IPS-NIHi7 (cell line): Measurements from ENCODE around the gene TPCN2.
"Not testable (repeated sequence)": the region's sequence is repeated elsewhere in the genome, so short reads cannot be mapped to it uniquely, and the experiment has no call there.

Experiments used
- DNase-seq: peaks from one replicate; pipeline ENCODE4 v3.0.0; 2012; ENCODE audit warnings: mixed read lengths; ENCODE audit errors: extremely low spot score

TPCN2 gene

DNA sequence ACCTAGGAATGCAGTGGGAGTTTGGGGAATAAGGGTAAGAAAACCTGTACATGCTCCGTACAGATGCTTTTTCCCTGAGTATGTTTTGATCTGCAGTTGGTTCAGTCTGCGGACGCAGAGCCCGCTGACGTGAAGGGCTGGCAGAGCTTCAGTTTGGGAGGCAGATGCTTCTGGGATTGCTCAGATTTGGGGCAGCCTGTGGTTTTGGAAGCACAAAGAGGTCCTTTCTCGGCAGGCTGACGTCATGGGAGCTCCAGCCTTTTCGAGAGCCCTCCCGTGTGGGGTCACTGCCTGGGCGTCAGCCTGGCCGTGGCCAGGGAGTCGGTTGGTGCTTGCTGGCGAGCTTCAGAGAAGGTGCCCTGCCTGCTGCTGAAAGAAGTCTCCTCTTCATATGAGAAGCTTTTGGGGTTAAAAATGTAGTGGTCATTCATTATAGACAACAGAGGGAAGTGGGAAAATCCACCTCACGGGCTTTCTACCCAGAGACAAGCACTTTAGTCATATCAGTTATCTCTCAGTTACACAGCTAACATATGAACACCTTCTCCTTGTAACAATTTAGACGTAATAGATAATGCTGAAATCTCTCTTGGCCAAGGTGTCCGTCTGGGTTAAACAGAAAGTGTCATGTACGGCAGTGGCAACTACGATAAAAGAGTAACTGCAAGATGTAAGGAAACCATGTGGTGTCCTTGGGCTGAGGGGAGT, 26.8 kb downstream of the TPCN2 start:
- DNase-seq, result no peak

DNA sequence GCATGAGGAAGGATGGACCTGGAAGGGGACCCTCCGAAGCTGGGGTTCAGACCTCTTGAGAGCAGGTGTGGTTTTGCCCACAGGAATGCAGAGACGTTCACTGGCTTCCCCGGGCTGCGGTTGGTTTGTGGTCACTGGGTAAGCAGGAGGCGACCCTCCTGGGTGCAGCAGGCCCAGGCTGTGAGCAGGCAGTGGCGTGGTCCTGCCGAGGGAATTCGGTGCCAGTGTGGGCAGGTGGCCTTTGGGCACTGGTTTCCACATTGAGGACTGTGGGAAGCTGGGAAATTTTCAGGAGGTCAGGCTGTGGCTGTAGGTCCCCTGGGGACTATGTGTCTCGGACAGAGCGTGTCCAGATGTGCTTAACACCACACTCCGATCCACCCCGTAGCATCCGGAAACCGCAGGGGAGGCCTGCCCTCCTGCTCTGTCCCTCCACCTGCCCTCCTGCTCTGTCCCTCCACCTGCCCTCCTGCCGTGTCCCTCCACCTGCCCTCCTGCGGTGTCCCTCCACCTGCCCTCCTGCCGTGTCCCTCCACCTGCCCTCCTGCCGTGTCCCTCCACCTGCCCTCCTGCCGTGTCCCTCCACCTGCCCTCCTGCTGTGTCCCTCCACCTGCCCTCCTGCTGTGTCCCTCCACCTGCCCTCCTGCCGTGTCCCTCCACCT, 27.5 kb downstream of the TPCN2 start:
- DNase-seq, result no peak

DNA sequence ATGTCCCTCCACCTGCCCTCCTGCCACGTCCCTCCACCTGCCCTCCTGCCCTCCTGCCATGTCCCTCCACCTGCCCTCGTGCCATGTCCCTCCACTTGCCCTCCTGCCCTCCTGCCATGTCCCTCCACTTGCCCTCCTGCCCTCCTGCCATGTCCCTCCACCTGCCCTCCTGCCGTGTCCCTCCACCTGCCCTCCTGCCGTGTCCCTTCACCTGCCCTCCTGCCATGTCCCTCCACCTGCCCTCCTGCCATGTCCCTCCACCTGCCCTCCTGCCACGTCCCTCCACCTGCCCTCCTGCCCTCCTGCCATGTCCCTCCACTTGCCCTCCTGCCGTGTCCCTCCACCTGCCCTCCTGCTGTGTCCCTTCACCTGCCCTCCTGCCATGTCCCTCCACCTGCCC, 28.2 kb downstream of the TPCN2 start:
- not testable (repeated sequence) for DNase-seq

DNA sequence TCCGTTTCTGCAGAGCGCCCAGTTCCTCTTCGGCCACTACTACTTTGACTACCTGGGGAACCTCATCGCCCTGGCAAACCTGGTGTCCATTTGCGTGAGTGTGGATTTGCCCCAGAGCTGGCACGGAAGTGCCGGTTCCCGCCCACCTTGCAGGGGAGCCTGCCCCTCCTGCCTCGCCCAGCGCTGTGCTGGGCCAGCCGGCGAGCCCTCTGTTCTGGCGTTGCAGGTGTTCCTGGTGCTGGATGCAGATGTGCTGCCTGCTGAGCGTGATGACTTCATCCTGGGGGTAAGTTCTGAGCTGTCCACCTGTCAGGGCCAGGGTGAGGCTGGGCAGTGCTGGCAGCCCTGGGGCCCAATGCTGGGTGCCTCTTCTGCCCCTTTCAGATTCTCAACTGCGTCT, 29.8 kb downstream of the TPCN2 start:
- DNase-seq, result no peak

DNA sequence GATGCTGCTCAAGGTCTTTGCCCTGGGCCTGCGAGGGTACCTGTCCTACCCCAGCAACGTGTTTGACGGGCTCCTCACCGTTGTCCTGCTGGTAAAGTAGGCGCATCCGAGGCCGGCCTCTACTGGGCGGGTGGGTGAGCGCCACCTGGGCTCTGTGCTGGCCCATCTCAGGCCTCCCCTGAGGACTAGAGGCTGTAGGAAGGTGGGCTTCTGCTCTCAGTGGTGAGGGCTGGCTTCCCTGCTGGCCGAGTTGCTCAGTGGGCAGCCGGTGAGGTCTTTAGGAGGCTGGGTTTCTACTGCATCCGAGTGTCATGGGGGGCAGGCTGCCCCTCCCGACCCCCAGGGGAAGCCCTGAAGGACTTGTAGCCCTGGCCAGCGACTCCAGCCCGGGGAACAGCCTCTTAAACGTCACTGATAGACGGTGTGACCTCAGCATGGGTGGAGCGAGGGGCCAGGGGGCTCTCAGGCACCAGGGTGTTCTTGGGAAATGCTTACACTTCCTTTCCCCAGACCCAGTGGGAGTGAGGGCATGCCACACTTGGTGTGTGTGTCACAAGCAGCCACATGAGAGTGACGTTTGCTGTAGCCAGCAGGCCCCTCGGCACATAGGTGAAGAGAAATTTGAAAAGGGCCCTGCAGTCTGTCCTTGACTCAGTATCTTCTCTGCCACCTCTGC, 30.3 kb downstream of the TPCN2 start:
- DNase-seq, result no peak

DNA sequence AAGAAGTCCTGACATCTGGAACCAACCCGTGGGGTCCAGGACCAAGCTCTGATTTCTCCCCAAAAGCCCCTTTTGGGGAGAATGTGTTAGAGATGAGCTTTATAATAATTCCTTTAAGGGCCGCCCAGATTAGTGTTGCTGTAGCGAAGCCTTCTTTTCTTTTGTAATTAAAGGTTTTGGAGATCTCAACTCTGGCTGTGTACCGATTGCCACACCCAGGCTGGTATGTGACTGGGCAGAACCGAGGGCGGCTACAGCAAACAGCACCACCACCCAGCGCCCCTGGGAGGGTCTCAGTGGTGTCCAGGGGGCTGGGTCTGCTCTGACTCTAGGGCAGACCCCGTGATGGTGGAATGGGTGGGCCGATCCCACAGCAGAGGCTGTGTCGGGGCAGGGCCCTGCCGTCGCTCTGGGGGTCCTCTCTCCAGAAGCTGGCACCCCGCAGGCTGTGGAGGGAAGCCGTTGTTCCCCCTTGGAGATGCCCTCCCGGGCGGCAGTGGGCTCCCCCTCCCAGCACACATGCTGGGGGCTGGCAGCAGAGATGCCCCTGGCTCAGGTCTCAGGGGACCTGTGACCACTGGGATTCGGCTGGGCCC, 31.0 kb downstream of the TPCN2 start:
- DNase-seq, result no peak

DNA sequence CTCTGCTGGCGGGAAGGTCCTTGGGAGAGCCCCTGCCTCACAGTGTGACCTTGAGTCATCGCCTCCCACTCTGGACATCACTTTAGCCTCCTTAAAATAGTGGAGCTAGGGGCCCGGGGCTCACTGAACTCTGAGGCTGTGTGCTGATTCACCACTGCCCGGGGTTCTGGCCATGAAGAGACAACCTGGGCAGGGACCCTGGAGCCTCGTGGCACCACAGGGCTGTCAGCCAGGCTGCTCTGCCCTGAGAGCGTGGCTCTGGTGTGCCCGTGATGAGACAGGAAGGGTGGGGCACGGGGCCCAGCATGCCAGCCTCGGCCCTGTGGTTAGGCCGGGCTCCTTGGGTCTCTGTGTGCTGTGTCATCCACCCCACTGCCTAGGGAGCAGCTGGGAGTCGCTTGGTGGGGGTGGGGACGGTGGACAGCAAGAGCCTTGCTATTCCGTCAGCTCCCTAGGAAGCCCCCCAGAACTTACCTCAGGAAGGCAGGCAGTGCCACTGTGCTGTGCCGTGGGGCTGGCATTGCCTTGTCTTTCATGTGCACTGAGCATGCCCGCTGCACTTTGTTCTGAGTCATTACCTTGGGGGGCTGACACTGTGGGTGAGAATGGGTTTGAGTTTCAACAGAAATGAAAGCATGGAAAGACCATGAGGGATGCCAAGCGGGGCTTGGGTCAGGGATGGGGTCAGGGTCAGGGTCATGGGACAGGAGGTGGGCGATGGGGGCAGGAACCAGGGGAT, 31.7 kb downstream of the TPCN2 start:
- DNase-seq, result no peak

DNA sequence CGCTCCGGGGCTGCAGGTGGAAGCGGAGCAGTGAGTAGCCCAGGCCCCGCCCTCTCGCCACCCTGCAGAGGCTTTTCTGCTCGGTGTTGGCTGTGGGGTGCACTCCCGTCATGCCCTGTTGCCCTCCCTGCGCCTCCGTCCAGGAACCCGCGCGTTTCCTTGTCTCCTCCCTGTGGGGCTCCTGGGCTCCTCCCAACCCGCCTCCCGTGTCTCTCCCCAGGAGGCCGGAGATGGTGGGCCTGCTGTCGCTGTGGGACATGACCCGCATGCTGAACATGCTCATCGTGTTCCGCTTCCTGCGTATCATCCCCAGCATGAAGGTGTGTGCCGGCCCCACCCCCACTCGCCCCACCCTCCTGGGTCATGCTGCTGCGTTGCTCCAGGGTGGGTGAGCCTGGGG, 32.4 kb downstream of the TPCN2 start:
- no peak for DNase-seq

DNA sequence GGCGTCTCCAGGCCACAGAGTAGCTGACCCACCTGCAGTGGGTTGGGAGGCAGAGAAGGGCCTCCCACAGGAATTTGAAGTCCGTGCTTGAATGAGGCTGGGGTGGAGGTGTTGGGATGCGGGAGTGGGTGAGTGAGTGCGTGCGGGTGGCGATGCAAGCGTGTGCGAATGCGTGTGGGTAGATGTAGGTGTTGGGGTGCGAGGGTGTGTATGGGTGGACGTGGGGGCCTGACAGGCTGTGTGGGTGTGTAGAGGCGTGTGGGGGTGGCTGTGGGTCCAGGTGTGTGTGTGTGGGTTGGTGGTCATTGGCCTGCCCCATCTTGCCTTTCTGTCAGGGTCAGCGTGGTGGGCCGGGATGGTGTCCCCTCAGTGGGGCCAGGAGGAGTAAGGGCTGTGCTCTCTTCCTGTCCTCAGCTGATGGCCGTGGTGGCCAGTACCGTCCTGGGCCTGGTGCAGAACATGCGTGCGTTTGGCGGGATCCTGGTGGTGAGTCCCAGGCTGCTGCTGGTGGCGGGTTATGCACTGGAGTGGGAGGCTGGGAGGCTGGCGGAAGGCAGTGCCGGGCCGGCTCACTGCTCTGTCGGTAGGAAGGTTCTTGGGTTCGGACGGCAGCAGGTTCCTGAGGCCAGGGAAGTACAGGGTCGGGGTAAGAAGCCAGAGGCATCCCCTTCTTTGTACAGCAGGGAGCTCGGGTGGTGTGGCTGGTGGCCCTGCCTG, 35.0 kb downstream of the TPCN2 start:
- no peak for DNase-seq

DNA sequence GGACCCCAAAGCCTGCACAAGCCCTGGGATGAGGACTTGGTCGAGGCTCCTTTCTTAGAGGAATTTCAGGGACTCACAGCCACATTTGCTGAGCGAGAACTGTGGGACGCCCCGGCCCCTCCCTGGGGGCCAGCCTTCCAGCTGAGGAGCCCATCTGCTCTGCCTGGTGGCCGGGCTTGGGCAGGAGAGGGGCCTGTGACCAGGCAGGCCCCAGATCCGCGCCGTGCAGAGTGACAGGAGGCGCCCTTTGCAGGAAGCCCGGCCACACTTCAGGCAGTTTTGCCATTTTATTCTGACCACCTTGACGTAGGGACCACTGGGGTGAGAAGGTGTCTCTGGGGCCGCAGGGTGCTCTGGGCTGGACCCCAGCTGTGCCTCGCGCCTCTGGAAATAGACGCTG, 35.6 kb downstream of the TPCN2 start:
- DNase-seq, result no peak

DNA sequence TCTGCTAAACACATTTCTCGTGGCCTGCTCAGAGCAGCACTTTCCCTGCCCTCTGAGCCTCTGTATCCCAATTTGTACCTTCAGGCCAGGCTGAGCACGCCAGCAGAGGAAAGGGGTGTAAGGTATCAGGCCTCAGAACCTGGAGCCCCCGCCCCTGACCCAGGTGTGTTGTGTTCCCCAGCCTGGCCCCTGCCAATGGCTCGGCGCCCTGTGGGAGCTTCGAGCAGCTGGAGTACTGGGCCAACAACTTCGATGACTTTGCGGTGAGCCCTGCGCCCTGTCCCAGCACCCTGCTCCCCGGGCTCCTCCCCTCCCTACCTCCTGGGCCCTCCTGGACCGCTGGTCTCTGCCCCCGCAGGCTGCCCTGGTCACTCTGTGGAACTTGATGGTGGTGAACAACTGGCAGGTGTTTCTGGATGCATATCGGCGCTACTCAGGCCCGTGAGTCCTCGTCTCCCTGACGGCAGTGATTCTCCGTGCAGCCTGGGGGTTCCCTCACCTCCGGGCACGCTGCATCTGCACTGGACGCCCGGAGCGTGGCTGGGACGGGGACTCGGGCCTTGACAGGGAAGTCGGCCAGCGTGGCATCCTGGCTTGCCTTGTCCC, 36.9 kb downstream of the TPCN2 start:
- DNase-seq, result no peak

DNA sequence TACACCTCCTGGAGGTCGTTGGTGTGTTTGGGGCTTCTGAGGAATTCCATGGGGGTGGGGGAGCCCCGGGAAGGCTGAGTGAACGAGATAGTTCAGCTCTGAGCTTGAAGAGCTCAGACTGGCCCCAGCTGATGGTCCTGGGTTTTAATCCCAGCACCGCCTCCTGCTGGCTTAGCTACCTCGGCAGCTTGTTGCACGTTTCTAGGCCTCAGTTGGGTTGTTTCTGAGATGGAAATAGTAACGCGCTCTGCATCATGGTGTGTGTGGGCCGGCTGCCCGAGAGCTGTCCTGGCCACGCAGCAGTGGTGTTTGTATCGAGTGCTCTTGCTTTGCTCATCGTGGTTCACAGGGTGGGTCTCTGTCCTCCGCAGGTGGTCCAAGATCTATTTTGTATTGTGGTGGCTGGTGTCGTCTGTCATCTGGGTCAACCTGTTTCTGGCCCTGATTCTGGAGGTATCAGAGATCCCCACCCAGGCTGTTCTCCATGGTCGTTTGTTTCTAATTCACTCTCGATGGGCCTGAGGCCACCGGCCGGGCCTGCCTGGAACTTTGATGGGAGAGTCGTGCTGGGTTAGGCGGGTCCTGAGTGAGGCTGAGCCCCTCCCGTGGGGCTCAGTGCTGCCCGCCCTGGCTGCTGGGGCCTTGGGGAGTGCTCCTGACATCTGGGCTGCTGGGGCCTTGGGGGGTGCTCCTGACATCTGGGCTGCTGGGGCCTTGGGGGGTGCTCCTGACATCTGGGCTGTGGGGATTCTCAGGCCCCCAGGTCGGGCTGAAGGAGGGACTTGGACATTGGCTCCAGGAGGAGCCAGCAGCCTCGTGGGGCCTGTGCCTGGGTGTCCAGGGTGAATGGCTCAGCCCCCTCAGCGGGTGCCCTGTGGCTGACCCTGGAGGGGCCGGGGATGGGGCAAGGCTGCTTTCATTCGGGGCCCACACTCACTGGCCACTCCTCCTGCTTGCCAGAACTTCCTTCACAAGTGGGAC, 37.7 kb downstream of the TPCN2 start:
- DNase-seq, result peak; percentile 25

DNA sequence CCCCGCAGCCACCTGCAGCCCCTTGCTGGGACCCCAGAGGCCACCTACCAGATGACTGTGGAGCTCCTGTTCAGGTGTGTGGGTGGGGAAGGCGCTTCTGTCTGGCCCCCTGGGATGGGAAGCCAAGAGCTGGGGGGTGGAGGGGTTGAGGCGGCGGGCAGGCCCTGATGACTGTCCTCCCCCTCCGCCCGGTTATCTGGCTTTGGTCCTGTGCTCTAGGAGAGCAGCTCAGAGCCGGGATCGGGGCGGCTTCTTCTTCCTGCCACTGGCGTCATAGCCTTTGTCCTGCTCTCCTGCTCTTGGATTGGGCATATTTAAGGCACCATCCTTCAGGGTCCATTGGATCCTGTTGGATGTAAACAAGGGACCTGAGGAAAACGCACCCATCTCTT, 38.4 kb downstream of the TPCN2 start:
- no peak for DNase-seq

DNA sequence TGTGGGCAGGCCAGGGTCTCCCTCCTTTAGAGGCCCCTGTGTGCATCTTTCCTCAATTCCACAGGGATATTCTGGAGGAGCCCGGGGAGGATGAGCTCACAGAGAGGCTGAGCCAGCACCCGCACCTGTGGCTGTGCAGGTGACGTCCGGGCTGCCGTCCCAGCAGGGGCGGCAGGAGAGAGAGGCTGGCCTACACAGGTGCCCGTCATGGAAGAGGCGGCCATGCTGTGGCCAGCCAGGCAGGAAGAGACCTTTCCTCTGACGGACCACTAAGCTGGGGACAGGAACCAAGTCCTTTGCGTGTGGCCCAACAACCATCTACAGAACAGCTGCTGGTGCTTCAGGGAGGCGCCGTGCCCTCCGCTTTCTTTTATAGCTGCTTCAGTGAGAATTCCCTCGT, 39.1 kb downstream of the TPCN2 start:
- DNase-seq, result no peak

DNA sequence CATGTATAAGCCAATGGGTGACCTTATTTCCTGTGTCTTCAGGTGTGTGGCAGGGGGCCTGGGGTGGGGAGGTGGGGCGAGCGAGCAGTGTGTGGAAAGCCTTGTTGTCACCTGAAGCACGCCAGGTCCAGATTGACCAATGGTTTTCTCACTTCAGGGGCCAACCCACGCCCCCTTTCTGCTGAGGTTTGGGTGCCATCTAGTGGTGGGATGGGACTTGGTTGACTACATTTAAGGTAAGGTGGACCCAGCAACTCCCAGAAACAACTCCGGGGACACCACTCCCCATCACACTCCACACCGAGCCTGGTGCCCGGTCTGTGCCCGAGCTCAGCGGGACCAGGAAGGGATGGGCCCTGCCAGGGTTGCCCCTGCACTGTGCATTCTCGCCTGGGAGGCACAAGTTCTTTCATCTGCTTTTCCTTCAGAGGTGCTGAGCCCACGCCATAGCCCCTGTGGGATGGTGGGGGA, 40.0 kb downstream of the TPCN2 start:
- peak; percentile 97 for DNase-seq

DNA sequence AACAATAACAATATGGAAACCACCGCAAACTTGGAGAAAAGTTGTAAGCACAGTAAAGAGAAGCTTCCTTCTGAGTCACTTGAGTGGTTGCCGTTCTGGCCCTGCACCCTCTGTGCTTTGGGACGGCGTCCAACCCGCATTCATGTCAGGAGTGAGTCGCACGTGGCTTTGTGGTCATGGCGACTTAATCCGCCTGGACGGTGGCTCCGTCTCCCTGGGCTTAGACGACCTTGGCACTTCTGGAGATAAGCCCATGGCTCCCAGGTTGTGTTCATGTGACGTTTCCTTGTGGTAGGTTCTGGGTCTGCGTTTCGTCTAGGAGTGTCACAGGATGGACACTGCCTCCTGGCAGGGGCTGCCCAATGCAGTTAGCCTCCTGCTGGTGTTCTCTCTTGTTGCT, 40.5 kb downstream of the TPCN2 start:
- DNase-seq, result no peak

DNA sequence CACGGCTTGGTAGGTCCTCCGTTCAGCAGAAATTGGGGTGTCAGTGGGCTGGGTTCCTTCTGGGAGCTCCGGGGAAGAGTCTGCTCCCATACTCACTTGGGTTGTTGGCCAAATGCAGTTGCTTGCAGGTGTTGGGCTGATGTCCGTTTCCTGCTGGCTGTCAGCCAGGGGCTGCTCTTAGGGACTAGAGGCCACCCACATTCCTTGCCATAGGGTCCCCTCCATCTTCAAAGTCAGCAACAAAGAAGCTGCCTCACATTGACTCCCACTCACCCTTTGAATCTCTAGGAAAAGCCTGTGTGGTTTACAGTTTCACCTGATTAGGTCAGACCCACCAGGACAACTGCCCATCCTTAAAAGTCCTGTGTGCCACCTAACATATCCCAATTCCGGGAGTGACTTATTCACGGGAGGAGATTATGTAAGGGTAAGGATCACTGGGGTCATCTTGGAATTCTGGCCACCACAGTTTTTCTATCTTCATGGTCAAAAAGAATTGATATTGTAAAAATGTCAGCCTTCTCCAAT, 43.0 kb downstream of the TPCN2 start:
- no peak for DNase-seq

DNA sequence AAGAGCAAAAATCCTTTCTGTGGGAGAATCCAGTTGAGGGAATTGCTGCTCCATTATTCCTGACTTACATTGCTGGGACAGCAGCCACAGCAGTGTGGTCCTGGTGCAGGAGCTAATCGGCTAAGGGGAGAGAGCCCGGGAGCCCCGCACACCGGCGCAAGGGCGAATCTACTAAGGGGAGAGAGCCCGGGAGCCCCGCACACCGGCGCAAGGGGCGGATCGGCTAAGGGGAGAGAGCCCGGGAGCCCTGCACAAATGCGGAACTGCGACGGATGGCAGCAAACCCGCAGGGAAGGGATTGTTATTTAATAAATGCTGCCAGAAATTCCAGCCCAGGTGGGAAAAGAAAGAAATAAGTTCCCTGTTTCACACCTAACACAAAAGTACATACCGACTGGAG, 43.5 kb downstream of the TPCN2 start:
- DNase-seq, result no peak

DNA sequence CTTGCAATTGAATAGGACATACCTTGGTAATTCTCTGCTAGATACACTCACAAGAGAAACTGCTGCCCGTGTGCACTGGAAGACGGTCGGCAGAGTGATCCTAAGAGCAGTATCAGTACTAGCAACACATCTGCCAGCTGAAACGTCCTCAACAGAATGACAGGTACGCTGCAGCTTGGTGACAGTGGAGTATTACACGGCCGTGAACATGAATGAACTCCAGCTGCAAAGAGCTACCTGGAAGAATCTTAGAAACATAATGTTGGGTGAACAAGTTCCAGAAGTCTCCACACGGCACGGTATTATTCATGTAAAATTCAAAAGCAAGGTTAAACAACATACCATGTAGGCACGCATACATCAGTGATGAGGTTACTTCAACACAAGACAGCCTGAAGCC, 44.4 kb downstream of the TPCN2 start:
- no peak for DNase-seq
